SU-DHL-6 (cell line): ENCODE data around the gene EXOC3L4.

Experiments
- H2AFZ ChIP-seq: fragments of 200-600 bp; sonication (generic); 2 replicates; pipeline ENCODE4 v1.6.1; 2014; ENCODE audit warnings: low read depth, mild to moderate bottlenecking, moderate library complexity, mixed read lengths, antibody characterized with exemption, low read length; ENCODE audit not compliant: severe bottlenecking
- H3F3A ChIP-seq: fragments of 200-600 bp; shearing (Covaris generic); 2 replicates; pipeline ENCODE4 v1.6.0; 2016; ENCODE audit warnings: antibody characterized with exemption, mild to moderate bottlenecking; ENCODE audit not compliant: insufficient read depth
- H3K27ac ChIP-seq: fragments of 200-600 bp; sonication (generic); 2 replicates; pipeline ENCODE4 v1.5.1; 2016; ENCODE audit warnings: low read depth, mild to moderate bottlenecking, low read length, moderate library complexity, mixed read lengths
- H3K27me3 ChIP-seq: fragments of 200-600 bp; sonication (generic), shearing (Covaris generic); 2 replicates; pipeline ENCODE4 v1.6.0; 2014; ENCODE audit warnings: mild to moderate bottlenecking, low read length
- H3K36me3 ChIP-seq: fragments of 200-600 bp; sonication (generic); 2 replicates; pipeline ENCODE4 v1.6.1; 2014; ENCODE audit warnings: mild to moderate bottlenecking, low read length, mixed read lengths
- H3K4me2 ChIP-seq: fragments of 300-600, 200-600 bp; shearing (Covaris generic), sonication (generic); 2 replicates; pipeline ENCODE4 v1.6.0; 2014; ENCODE audit warnings: low read length, low read depth, mild to moderate bottlenecking; ENCODE audit not compliant: poor library complexity, severe bottlenecking
- H3K4me3 ChIP-seq: fragments of 200-600 bp; sonication (generic); 2 replicates; pipeline ENCODE4 v1.5.1; 2014; ENCODE audit warnings: antibody characterized with exemption, low read length, mild to moderate bottlenecking, mixed read lengths; ENCODE audit not compliant: insufficient read depth, poor library complexity, severe bottlenecking
- H3K79me2 ChIP-seq: fragments of 200-600 bp; sonication (generic); 2 replicates; pipeline ENCODE4 v1.6.1; 2014; ENCODE audit warnings: mild to moderate bottlenecking, low read length, moderate library complexity; ENCODE audit not compliant: insufficient read depth
- H3K9ac ChIP-seq: fragments of 200-600 bp; sonication (generic); 2 replicates; pipeline ENCODE4 v1.7.0; 2014; ENCODE audit warnings: mild to moderate bottlenecking, low read length
- H3K9me2 ChIP-seq: fragments of 200-600 bp; sonication (generic); replicated peaks from 2 replicates; pipeline ENCODE4 v1.6.1; 2014; ENCODE audit warnings: low read length; ENCODE audit not compliant: insufficient read depth
- H3K9me3 ChIP-seq: fragments of 200-600 bp; sonication (generic); 2 replicates; pipeline ENCODE4 v1.6.1; 2014; ENCODE audit warnings: low read length, mixed read lengths; ENCODE audit not compliant: insufficient read depth
- H4K20me1 ChIP-seq: fragments of 200-600 bp; sonication (generic); 2 replicates; pipeline ENCODE4 v1.6.1; 2014; ENCODE audit warnings: low read depth, mild to moderate bottlenecking, antibody characterized with exemption, low read length, moderate library complexity, mixed read lengths
- CTCF ChIP-seq: fragments of 200-600 bp; sonication (generic); IDR thresholded peaks from one replicate; pipeline ENCODE4 v1.5.1; 2017; ENCODE audit warnings: antibody characterized with exemption, mild to moderate bottlenecking, low read length, moderate library complexity; ENCODE audit not compliant: insufficient read depth, poor library complexity, severe bottlenecking
- EZH2phosphoT487 ChIP-seq: fragments of 200-600 bp; sonication (generic), shearing (Covaris generic); conservative IDR thresholded peaks from 2 replicates; pipeline ENCODE4 v1.6.1; 2018; ENCODE audit warnings: mild to moderate bottlenecking, antibody characterized with exemption, low read length, moderate library complexity, mixed read lengths

EXOC3L4 gene

GRCh38 chr14:103121846-103122584 is 27.5 kb downstream of the EXOC3L4 start:
- Histone ChIP-seq H3K79me2 (no peaks in the 10 kb centered on the region), H3K9ac (no peak overlapping the region), H3F3A (no peaks in the 10 kb centered on the region), H3K27me3 (no peaks in the 10 kb centered on the region), H4K20me1 (no peaks in the 10 kb centered on the region), H3K36me3 (no peaks in the 10 kb centered on the region), H2AFZ (no peak overlapping the region), H3K4me2 (no peak overlapping the region), H3K27ac (no peak overlapping the region), H3K9me3 (no peaks in the 10 kb centered on the region), H3K9me2 (no peaks in the 10 kb centered on the region), H3K4me3 (no peak overlapping the region)
- TF ChIP-seq CTCF = no peak
- TF ChIP-seq EZH2phosphoT487 = no peak

- no peak overlapping the region for H3K4me2 ChIP-seq
- H3K79me2 ChIP-seq = no peaks in the 10 kb centered on the region
- H3K4me3 ChIP-seq = no peak overlapping the region
- H3K9me3 ChIP-seq = no peaks in the 10 kb centered on the region
- no peak overlapping the region for H3K9ac ChIP-seq
- no peaks in the 10 kb centered on the region for H3K36me3 ChIP-seq
- TF ChIP-seq CTCF = no peak
- TF ChIP-seq EZH2phosphoT487 = no peak
- H3K27ac ChIP-seq = no peak overlapping the region
- H2AFZ ChIP-seq = no peak overlapping the region
- H3K27me3 ChIP-seq = no peaks in the 10 kb centered on the region
- H4K20me1 ChIP-seq = no peaks in the 10 kb centered on the region
- no peaks in the 10 kb centered on the region for H3F3A ChIP-seq
- no peaks in the 10 kb centered on the region for H3K9me2 ChIP-seq
Observed at GRCh38 chr14:103122585-103122946, 28.0 kb downstream of the EXOC3L4 start.

DNA sequence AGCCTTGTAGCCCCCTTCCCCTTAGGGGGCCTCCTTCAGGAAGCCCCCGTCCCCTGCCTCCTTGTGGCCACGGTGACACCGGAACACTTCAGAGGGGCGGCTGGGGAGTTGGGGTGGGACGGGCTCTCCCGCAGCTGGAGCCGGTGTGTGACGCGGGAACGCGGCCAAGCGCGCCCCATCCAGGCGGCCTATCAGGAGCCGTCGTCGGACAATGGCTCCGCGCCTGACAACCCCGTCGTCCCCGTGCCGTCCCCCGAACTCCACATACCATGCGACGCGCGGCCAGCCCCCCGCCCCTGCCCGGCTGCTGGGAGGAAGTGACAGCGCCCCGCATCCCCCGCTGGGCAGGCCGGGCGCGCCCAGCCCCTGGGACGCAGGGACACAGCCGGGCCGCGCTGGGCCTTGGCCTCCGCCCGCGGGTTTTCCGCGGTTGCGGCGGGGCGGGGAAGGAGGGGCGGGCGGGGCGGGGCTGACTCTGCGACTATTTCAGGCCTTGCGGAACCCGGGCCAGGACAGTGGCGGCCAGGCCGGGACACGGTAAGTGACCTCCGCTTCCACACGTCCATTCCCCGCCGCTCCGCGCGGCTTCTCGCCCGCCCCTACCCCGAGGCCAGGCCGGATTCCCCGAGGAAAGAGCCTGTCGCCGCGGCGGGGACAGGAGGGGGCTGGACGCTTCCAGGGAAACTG is 28.6 kb downstream of the EXOC3L4 start, which contains the start of gene TNFAIP2:
Gene TNFAIP2, plus strand, starts transcription at position 515 of the 687 bp plus-strand sequence. CDS start 2,997 bp downstream, outside the sequence.
- no peaks in the 10 kb centered on the region for H3K9me3 ChIP-seq
- TF ChIP-seq CTCF (no peak), EZH2phosphoT487 (no peak)
- H2AFZ ChIP-seq = no peak within 1 kb of the TSS
- H3K27me3 ChIP-seq = no peaks in the 10 kb centered on the region
- no peak within 1 kb of the TSS for H3K27ac ChIP-seq
- no peak within 1 kb of the TSS for H3K4me3 ChIP-seq
- no peaks in the 10 kb centered on the region for H3K36me3 ChIP-seq
- H3K79me2 ChIP-seq = no peaks in the 10 kb centered on the region
- H3F3A ChIP-seq = no peaks in the 10 kb centered on the region
- no peaks in the 10 kb centered on the region for H4K20me1 ChIP-seq
- no peak within 1 kb of the TSS for H3K4me2 ChIP-seq
- no peak within 1 kb of the TSS for H3K9ac ChIP-seq
- no peaks in the 10 kb centered on the region for H3K9me2 ChIP-seq
